Measurements from ENCODE around the gene WASHC4.
A peak's percentile ranks its signal among the peaks of the same experiment; 100 is the strongest.

Gene WASHC4

GRCh38 chr12:105189293-105189692 is 81.8 kb downstream of the WASHC4 start:
- TF ChIP-seq Cebpa-rat (IDR thresholded peaks at IDR 0.05): no peak
- Histone ChIP-seq H3K36me3 (peaks cover 83% of the 10 kb centered on the region), H3K27me3 (no peaks in the 10 kb centered on the region), H3K4me3 (no peak overlapping the region), H3K9ac (no peak overlapping the region), H3K4me1 (peaks cover 14% of the 10 kb centered on the region), H3K4me2 (no peak overlapping the region), H3K27ac (no peak overlapping the region), H4K20me1 (no peaks in the 10 kb centered on the region), H3K9me3 (no peaks in the 10 kb centered on the region; the same call in 1 of the 2 replicates)

GRCh38 chr12:105190530-105190929 is 83.0 kb downstream of the WASHC4 start:
- no peak overlapping the region for H3K4me3 ChIP-seq
- no peak overlapping the region for H3K27ac ChIP-seq
- no peak for TF ChIP-seq Cebpa-rat (IDR thresholded peaks at IDR 0.05)
- H3K9ac ChIP-seq: no peak overlapping the region
- H3K4me1 ChIP-seq: peaks cover 14% of the 10 kb centered on the region
- no peaks in the 10 kb centered on the region for H3K9me3 ChIP-seq
- H3K4me2 ChIP-seq: no peak overlapping the region
- H3K36me3 ChIP-seq: peaks cover 79% of the 10 kb centered on the region
- no peaks in the 10 kb centered on the region for H4K20me1 ChIP-seq
- H3K27me3 ChIP-seq: no peaks in the 10 kb centered on the region

GRCh38 chr12:105192624-105193225 is 85.2 kb downstream of the WASHC4 start:
- H3K9ac ChIP-seq: no peak overlapping the region
- no peak overlapping the region for H3K27ac ChIP-seq
- H3K4me2 ChIP-seq: peak overlapping the region; percentile 36; the same call in 1 of the 2 replicates
- no peak for TF ChIP-seq Cebpa-rat (IDR thresholded peaks at IDR 0.05)
- no peaks in the 10 kb centered on the region for H4K20me1 ChIP-seq
- H3K4me1 ChIP-seq: peaks cover 14% of the 10 kb centered on the region
- peaks cover 78% of the 10 kb centered on the region for H3K36me3 ChIP-seq
- H3K4me3 ChIP-seq: no peak overlapping the region
- no peaks in the 10 kb centered on the region for H3K27me3 ChIP-seq
- H3K9me3 ChIP-seq: no peaks in the 10 kb centered on the region

GRCh38 chr12:105194947-105195346 is 87.4 kb downstream of the WASHC4 start:
- Histone ChIP-seq H3K9ac (no peak overlapping the region), H3K4me1 (peaks cover 14% of the 10 kb centered on the region), H3K27me3 (no peaks in the 10 kb centered on the region), H3K4me3 (no peak overlapping the region), H3K27ac (no peak overlapping the region), H4K20me1 (no peaks in the 10 kb centered on the region), H3K4me2 (no peak overlapping the region), H3K9me3 (no peaks in the 10 kb centered on the region), H3K36me3 (peaks cover 76% of the 10 kb centered on the region)
- TF ChIP-seq Cebpa-rat (IDR thresholded peaks at IDR 0.05): no peak

GRCh38 chr12:105196090-105196489 is 88.6 kb downstream of the WASHC4 start:
- H3K4me3 ChIP-seq: no peak overlapping the region
- H3K27me3 ChIP-seq: no peaks in the 10 kb centered on the region
- no peak overlapping the region for H3K9ac ChIP-seq
- peaks cover 74% of the 10 kb centered on the region for H3K36me3 ChIP-seq
- no peaks in the 10 kb centered on the region for H3K9me3 ChIP-seq
- H3K4me1 ChIP-seq: peaks cover 15% of the 10 kb centered on the region
- no peak overlapping the region for H3K27ac ChIP-seq
- H4K20me1 ChIP-seq: no peaks in the 10 kb centered on the region
- TF ChIP-seq Cebpa-rat (IDR thresholded peaks at IDR 0.05): no peak
- no peak overlapping the region for H3K4me2 ChIP-seq

- H3K27me3 ChIP-seq: no peaks in the 10 kb centered on the region
- no peaks in the 10 kb centered on the region for H3K9me3 ChIP-seq
- no peak overlapping the region for H3K27ac ChIP-seq
- no peak for TF ChIP-seq Cebpa-rat (IDR thresholded peaks at IDR 0.05)
- no peak overlapping the region for H3K4me3 ChIP-seq
- no peak overlapping the region for H3K9ac ChIP-seq
- H3K4me2 ChIP-seq: no peak overlapping the region
- H3K4me1 ChIP-seq: peaks cover 15% of the 10 kb centered on the region
- no peaks in the 10 kb centered on the region for H4K20me1 ChIP-seq
- H3K36me3 ChIP-seq: peaks cover 71% of the 10 kb centered on the region
These were observed 91.4 kb downstream of the WASHC4 start for GRCh38 chr12:105198961-105199360.

GRCh38 chr12:105200385-105200784 is 92.9 kb downstream of the WASHC4 start:
- Histone ChIP-seq H3K4me2 (no peak overlapping the region), H3K4me1 (peaks cover 15% of the 10 kb centered on the region), H3K27me3 (no peaks in the 10 kb centered on the region), H4K20me1 (no peaks in the 10 kb centered on the region), H3K4me3 (no peak overlapping the region), H3K9me3 (no peaks in the 10 kb centered on the region), H3K36me3 (peaks cover 78% of the 10 kb centered on the region), H3K27ac (no peak overlapping the region), H3K9ac (no peak overlapping the region)
- TF ChIP-seq Cebpa-rat (IDR thresholded peaks at IDR 0.05): no peak

GRCh38 chr12:105201299-105201698 is 93.8 kb downstream of the WASHC4 start:
- Histone ChIP-seq H3K36me3 (peaks cover 79% of the 10 kb centered on the region), H3K27ac (no peak overlapping the region), H3K4me2 (no peak overlapping the region; the same call in 1 of the 2 replicates), H3K4me1 (peaks cover 15% of the 10 kb centered on the region), H3K4me3 (no peak overlapping the region), H4K20me1 (no peaks in the 10 kb centered on the region), H3K9me3 (no peaks in the 10 kb centered on the region), H3K27me3 (no peaks in the 10 kb centered on the region), H3K9ac (no peak overlapping the region)
- TF ChIP-seq Cebpa-rat (IDR thresholded peaks at IDR 0.05): no peak

- H3K27me3 ChIP-seq: no peaks in the 10 kb centered on the region
- peaks cover 81% of the 10 kb centered on the region for H3K36me3 ChIP-seq
- no peak for TF ChIP-seq Cebpa-rat (IDR thresholded peaks at IDR 0.05)
- no peak overlapping the region for H3K9ac ChIP-seq
- peak overlapping the region; percentile 59 for H3K4me2 ChIP-seq
- no peak overlapping the region for H3K27ac ChIP-seq
- no peak overlapping the region for H3K4me3 ChIP-seq
- no peaks in the 10 kb centered on the region for H4K20me1 ChIP-seq
- H3K9me3 ChIP-seq: no peaks in the 10 kb centered on the region
- H3K4me1 ChIP-seq: peaks cover 15% of the 10 kb centered on the region
These were observed 94.7 kb downstream of the WASHC4 start for GRCh38 chr12:105202202-105202601.

GRCh38 chr12:105204127-105204526 is 96.6 kb downstream of the WASHC4 start:
- Histone ChIP-seq H3K9ac (no peak overlapping the region), H3K36me3 (peaks cover 80% of the 10 kb centered on the region), H3K27ac (no peak overlapping the region)

GRCh38 chr12:105204916-105205315 is 97.4 kb downstream of the WASHC4 start:
- Histone ChIP-seq H3K4me1 (peaks cover 15% of the 10 kb centered on the region), H3K36me3 (peaks cover 77% of the 10 kb centered on the region), H4K20me1 (no peaks in the 10 kb centered on the region), H3K27me3 (no peaks in the 10 kb centered on the region), H3K4me2 (no peak overlapping the region), H3K4me3 (no peak overlapping the region), H3K9me3 (no peaks in the 10 kb centered on the region), H3K27ac (no peak overlapping the region), H3K9ac (no peak overlapping the region)
- no peak for TF ChIP-seq Cebpa-rat (IDR thresholded peaks at IDR 0.05)

More at GRCh38 chr12:105204127-105204526, 96.6 kb downstream of the WASHC4 start:
- Histone ChIP-seq H3K4me3 (no peak overlapping the region), H3K4me2 (no peak overlapping the region), H3K9me3 (no peaks in the 10 kb centered on the region), H3K27me3 (no peaks in the 10 kb centered on the region), H3K4me1 (peaks cover 15% of the 10 kb centered on the region), H4K20me1 (no peaks in the 10 kb centered on the region)
- TF ChIP-seq Cebpa-rat (IDR thresholded peaks at IDR 0.05): no peak
